SK-N-SH treated with all-trans-retinoic acid at 6 μM for 48 hours (cell line): ENCODE measurements around the gene CCDC88B.

Experiments
- ATAC-seq: fragments of 200-7000 bp; cut with Tn5 transposase; 3 replicates; pipeline ENCODE4 v1.9.1; 2020; ENCODE audit warnings: mild to moderate bottlenecking, moderate library complexity
- ARNTL ChIP-seq: fragments of 450-650 bp; formaldehyde crosslinking; IDR thresholded peaks from 2 replicates; pipeline ENCODE4 v1.5.0; 2020; ENCODE audit warnings: low read depth, mild to moderate bottlenecking, moderate library complexity, borderline replicate concordance
- BACH2 ChIP-seq: fragments of 250-450 bp; sonication (Bioruptor Pico); IDR thresholded peaks from 2 replicates; pipeline ENCODE4 v1.9.0; 2021; ENCODE audit warnings: mild to moderate bottlenecking, borderline replicate concordance
- CREB5 ChIP-seq: fragments of 250-450 bp; sonication (Bioruptor Pico); IDR thresholded peaks from 2 replicates; pipeline ENCODE4 v1.5.1; 2020; ENCODE audit warnings: low read depth, mild to moderate bottlenecking, moderate library complexity
- CSDC2 ChIP-seq: fragments of 250-450 bp; sonication (Bioruptor Pico); IDR thresholded peaks from 2 replicates; pipeline ENCODE4 v1.5.0; 2020; ENCODE audit warnings: mild to moderate bottlenecking, moderate library complexity
- ESRRG ChIP-seq: fragments of 250-450 bp; sonication (Bioruptor Pico); IDR thresholded peaks from 2 replicates; pipeline ENCODE4 v1.6.1; 2021; ENCODE audit warnings: mild to moderate bottlenecking
- GLIS3 ChIP-seq: fragments of 250-450 bp; sonication (Bioruptor Pico); IDR thresholded peaks from 2 replicates; pipeline ENCODE4 v1.5.0; 2020; ENCODE audit warnings: mild to moderate bottlenecking, moderate library complexity
- ISL1 ChIP-seq: fragments of 250-450 bp; sonication (Bioruptor Pico); IDR thresholded peaks from 2 replicates; pipeline ENCODE4 v2.1.2; 2022; ENCODE audit warnings: mild to moderate bottlenecking, moderate library complexity
- RARB ChIP-seq: fragments of 250-450 bp; sonication (Bioruptor Pico); IDR thresholded peaks from 2 replicates; pipeline ENCODE4 v1.8.0; 2021; ENCODE audit warnings: mild to moderate bottlenecking, moderate library complexity
- TOX ChIP-seq: fragments of 250-450 bp; sonication (Bioruptor Pico); IDR thresholded peaks from 2 replicates; pipeline ENCODE4 v1.8.0; 2021; ENCODE audit warnings: mild to moderate bottlenecking, moderate library complexity, borderline replicate concordance
- ZC3H10 ChIP-seq: fragments of 250-450 bp; sonication (Bioruptor Pico); IDR thresholded peaks from 2 replicates; pipeline ENCODE4 v1.5.1; 2021; ENCODE audit warnings: mild to moderate bottlenecking, moderate library complexity
- ZFP3 ChIP-seq: fragments of 250-450 bp; sonication (Bioruptor Pico); IDR thresholded peaks from 2 replicates; pipeline ENCODE4 v1.5.0; 2020; ENCODE audit warnings: mild to moderate bottlenecking, moderate library complexity
- ZFP30 ChIP-seq: fragments of 450-650 bp; formaldehyde crosslinking; IDR thresholded peaks from 2 replicates; pipeline ENCODE4 v1.5.0; 2022; ENCODE audit warnings: mild to moderate bottlenecking, moderate library complexity
- ZNF565 ChIP-seq: fragments of 450-650 bp; formaldehyde crosslinking; conservative IDR thresholded peaks from 2 replicates; pipeline ENCODE4 v1.5.0; 2020; ENCODE audit warnings: low read depth, mild to moderate bottlenecking, moderate library complexity
- ZNF70 ChIP-seq: fragments of 450-650 bp; formaldehyde crosslinking; IDR thresholded peaks from 2 replicates; pipeline ENCODE4 v1.5.0; 2020; ENCODE audit warnings: mild to moderate bottlenecking, moderate library complexity
- ZNF8 ChIP-seq: fragments of 450-650 bp; formaldehyde crosslinking; IDR thresholded peaks from 2 replicates; pipeline ENCODE4 v1.5.0; 2020; ENCODE audit warnings: mild to moderate bottlenecking, moderate library complexity
- TF ChIP-seq, protein P1 (sequence below): fragments of 250-450 bp; sonication (Bioruptor Pico); IDR thresholded peaks from 2 replicates; pipeline ENCODE4 v1.5.1; 2021; ENCODE audit warnings: mild to moderate bottlenecking, moderate library complexity
- TF ChIP-seq, protein P2 (sequence below): fragments of 250-450 bp; sonication (Bioruptor Pico); IDR thresholded peaks from 2 replicates; pipeline ENCODE4 v1.5.0; 2020; ENCODE audit warnings: mild to moderate bottlenecking, moderate library complexity
- TF ChIP-seq, protein P3 (sequence below): fragments of 250-450 bp; sonication (Bioruptor Pico); IDR thresholded peaks from 2 replicates; pipeline ENCODE4 v1.8.0; 2021; ENCODE audit warnings: low read depth, mild to moderate bottlenecking, moderate library complexity, borderline replicate concordance

CCDC88B gene

GRCh38 chr11:64324692-64325469 lies 15.1 kb upstream of the CCDC88B start:
- TF ChIP-seq ISL1 (CRISPR knock-in tag) (no peak), RARB (CRISPR knock-in tag) (no peak), ZNF8 (CRISPR knock-in tag) (no peak), TOX (CRISPR knock-in tag) (no peak), GLIS3 (no peak), ZFP30 (CRISPR knock-in tag) (no peak), ZNF70 (CRISPR knock-in tag) (no peak), BACH2 (CRISPR knock-in tag) (no peak), ZFP3 (CRISPR knock-in tag) (no peak), ESRRG (CRISPR knock-in tag) (no peak), ZNF565 (CRISPR knock-in tag) (no peak), CREB5 (CRISPR knock-in tag) (no peak)
- TF ChIP-seq, protein P1, sequence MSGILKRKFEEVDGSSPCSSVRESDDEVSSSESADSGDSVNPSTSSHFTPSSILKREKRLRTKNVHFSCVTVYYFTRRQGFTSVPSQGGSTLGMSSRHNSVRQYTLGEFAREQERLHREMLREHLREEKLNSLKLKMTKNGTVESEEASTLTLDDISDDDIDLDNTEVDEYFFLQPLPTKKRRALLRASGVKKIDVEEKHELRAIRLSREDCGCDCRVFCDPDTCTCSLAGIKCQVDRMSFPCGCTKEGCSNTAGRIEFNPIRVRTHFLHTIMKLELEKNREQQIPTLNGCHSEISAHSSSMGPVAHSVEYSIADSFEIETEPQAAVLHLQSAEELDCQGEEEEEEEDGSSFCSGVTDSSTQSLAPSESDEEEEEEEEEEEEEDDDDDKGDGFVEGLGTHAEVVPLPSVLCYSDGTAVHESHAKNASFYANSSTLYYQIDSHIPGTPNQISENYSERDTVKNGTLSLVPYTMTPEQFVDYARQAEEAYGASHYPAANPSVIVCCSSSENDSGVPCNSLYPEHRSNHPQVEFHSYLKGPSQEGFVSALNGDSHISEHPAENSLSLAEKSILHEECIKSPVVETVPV (CRISPR knock-in tag) = no peak
- TF ChIP-seq, protein P2, sequence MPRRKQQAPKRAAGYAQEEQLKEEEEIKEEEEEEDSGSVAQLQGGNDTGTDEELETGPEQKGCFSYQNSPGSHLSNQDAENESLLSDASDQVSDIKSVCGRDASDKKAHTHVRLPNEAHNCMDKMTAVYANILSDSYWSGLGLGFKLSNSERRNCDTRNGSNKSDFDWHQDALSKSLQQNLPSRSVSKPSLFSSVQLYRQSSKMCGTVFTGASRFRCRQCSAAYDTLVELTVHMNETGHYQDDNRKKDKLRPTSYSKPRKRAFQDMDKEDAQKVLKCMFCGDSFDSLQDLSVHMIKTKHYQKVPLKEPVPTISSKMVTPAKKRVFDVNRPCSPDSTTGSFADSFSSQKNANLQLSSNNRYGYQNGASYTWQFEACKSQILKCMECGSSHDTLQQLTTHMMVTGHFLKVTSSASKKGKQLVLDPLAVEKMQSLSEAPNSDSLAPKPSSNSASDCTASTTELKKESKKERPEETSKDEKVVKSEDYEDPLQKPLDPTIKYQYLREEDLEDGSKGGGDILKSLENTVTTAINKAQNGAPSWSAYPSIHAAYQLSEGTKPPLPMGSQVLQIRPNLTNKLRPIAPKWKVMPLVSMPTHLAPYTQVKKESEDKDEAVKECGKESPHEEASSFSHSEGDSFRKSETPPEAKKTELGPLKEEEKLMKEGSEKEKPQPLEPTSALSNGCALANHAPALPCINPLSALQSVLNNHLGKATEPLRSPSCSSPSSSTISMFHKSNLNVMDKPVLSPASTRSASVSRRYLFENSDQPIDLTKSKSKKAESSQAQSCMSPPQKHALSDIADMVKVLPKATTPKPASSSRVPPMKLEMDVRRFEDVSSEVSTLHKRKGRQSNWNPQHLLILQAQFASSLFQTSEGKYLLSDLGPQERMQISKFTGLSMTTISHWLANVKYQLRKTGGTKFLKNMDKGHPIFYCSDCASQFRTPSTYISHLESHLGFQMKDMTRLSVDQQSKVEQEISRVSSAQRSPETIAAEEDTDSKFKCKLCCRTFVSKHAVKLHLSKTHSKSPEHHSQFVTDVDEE (CRISPR knock-in tag) = no peak
- TF ChIP-seq, protein P3, sequence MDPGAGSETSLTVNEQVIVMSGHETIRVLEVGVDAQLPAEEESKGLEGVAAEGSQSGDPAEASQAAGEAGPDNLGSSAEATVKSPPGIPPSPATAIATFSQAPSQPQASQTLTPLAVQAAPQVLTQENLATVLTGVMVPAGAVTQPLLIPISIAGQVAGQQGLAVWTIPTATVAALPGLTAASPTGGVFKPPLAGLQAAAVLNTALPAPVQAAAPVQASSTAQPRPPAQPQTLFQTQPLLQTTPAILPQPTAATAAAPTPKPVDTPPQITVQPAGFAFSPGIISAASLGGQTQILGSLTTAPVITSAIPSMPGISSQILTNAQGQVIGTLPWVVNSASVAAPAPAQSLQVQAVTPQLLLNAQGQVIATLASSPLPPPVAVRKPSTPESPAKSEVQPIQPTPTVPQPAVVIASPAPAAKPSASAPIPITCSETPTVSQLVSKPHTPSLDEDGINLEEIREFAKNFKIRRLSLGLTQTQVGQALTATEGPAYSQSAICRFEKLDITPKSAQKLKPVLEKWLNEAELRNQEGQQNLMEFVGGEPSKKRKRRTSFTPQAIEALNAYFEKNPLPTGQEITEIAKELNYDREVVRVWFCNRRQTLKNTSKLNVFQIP (CRISPR knock-in tag) = no peak
- TF ChIP-seq, all 23 proteins: peak for 0
- ATAC-seq = no peak

GRCh38 chr11:64327375-64327774 lies 12.6 kb upstream of the CCDC88B start:
- no peak for TF ChIP-seq TOX (CRISPR knock-in tag)
- TF ChIP-seq, protein P2 (CRISPR knock-in tag) = no peak
- TF ChIP-seq ARNTL (CRISPR knock-in tag) = no peak
- TF ChIP-seq, protein P1 (CRISPR knock-in tag) = no peak
- no peak for TF ChIP-seq ZFP30 (CRISPR knock-in tag)
- TF ChIP-seq BACH2 (CRISPR knock-in tag) = no peak
- no peak for TF ChIP-seq CSDC2 (CRISPR knock-in tag)
- TF ChIP-seq, protein P3 (CRISPR knock-in tag) = no peak
- no peak for TF ChIP-seq ZC3H10 (CRISPR knock-in tag)
- ATAC-seq = no peak
